CD8-positive, alpha-beta memory T cell (primary cell): ENCODE data around the gene PCDH9. TPM values are rescaled to one million over a fixed set of nuclear protein-coding genes. Genes with fewer than 3 reads are reported as not detected.

Source experiments
- CTCF ChIA-PET: fragments of 350-600 bp; sonication (Branson Sonifier 250); formaldehyde crosslinking; loops from one replicate; lab custom pipeline; 2021; ENCODE audit warnings: antibody characterized with exemption; lab: Charles Lee
- POLR2A ChIA-PET: fragments of 350-600 bp; sonication (Branson Sonifier 250); formaldehyde crosslinking; loops from one replicate; lab custom pipeline; 2021; ENCODE audit warnings: antibody characterized with exemption; lab: Charles Lee
- DNase-seq, 5 donors: peaks; one replicate each; pipeline versions ENCODE4 v3.0.0 to v3.0.0-alpha.2; 2020 to 2022; ENCODE audit warnings: mixed read lengths in 1 of 5
- H3K27ac ChIP-seq: one replicate; pipeline ENCODE4 v1.7.0; 2013; ENCODE audit warnings: low read depth, mild to moderate bottlenecking, low read length, moderate library complexity
- H3K27me3 ChIP-seq: 2 replicates; pipeline ENCODE4 v1.7.0; 2013; ENCODE audit warnings: low read length, mild to moderate bottlenecking; ENCODE audit not compliant: insufficient read depth, poor library complexity, severe bottlenecking
- H3K36me3 ChIP-seq: 2 replicates; pipeline ENCODE4 v1.7.0; 2013; ENCODE audit warnings: mild to moderate bottlenecking, low read length, moderate library complexity; ENCODE audit not compliant: insufficient read depth
- H3K4me1 ChIP-seq: 2 replicates; pipeline ENCODE4 v1.7.0; 2013; ENCODE audit warnings: mild to moderate bottlenecking, low read length, moderate library complexity; ENCODE audit not compliant: insufficient read depth
- H3K4me3 ChIP-seq: 2 replicates; pipeline ENCODE4 v1.7.0; 2013; ENCODE audit warnings: mild to moderate bottlenecking, low read length
- H3K9me3 ChIP-seq: 2 replicates; pipeline ENCODE4 v1.7.0; 2013; ENCODE audit warnings: mild to moderate bottlenecking, low read length
- H3K27ac Mint-ChIP-seq, 8 donors: one replicate each; pipeline ENCODE4 v1.8.0; 2020 to 2021; ENCODE audit warnings: mixed read lengths in 8 of 8, mild to moderate bottlenecking in 6 of 8, inconsistent platforms in 3 of 8, moderate library complexity in 3 of 8
- H3K27me3 Mint-ChIP-seq, 2 donors: one replicate each; pipeline ENCODE4 v1.8.0; 2020 to 2021; ENCODE audit warnings: mixed read lengths in 2 of 2, mild to moderate bottlenecking in 1 of 2, moderate library complexity in 1 of 2
- H3K36me3 Mint-ChIP-seq, 3 donors: one replicate each; pipeline ENCODE4 v1.8.0; 2020 to 2021; ENCODE audit warnings: mixed read lengths in 3 of 3, inconsistent platforms in 1 of 3, mild to moderate bottlenecking in 1 of 3
- H3K4me1 Mint-ChIP-seq, 3 donors: one replicate each; pipeline ENCODE4 v1.8.0; 2020 to 2021; ENCODE audit warnings: mixed read lengths in 3 of 3, inconsistent platforms in 1 of 3, mild to moderate bottlenecking in 1 of 3
- H3K4me3 Mint-ChIP-seq, 7 donors: one replicate each; pipeline ENCODE4 v1.8.0; 2020 to 2021; ENCODE audit warnings: mixed read lengths in 7 of 7, mild to moderate bottlenecking in 6 of 7, moderate library complexity in 4 of 7, inconsistent platforms in 2 of 7
- H3K9me3 Mint-ChIP-seq, 5 donors: one replicate each; pipeline ENCODE4 v1.8.0; 2020 to 2022; ENCODE audit warnings: mixed read lengths in 5 of 5, mild to moderate bottlenecking in 3 of 5, moderate library complexity in 2 of 5, inconsistent platforms in 1 of 5
- polyA plus RNA-seq: library from polyadenylated mRNA; unstranded; fragments of 300-500 nt; fragmentation: Illumina TruSeq; gene quantifications from one replicate; pipeline ENCODE4 v1.2.3, GENCODE V29; 2021
- total RNA-seq, 2 experiments: library from RNA; stranded (reverse); gene quantifications; one replicate each; pipeline ENCODE4 v1.2.3, GENCODE V29; 2021

The PCDH9 gene
- total and polyA plus RNA-seq, 3 experiments from 2014 or later: 0.09 to 0.21 (median 0.16) TPM

- no peak overlapping the region for H3K4me3 ChIP-seq
- H3K27me3 Mint-ChIP-seq: no peaks in the 10 kb centered on the region
- H3K27ac Mint-ChIP-seq: no peak overlapping the region
- no peaks in the 10 kb centered on the region for H3K4me1 ChIP-seq
- no peaks in the 10 kb centered on the region for H3K36me3 ChIP-seq
- no peaks in the 10 kb centered on the region for H3K36me3 Mint-ChIP-seq
- H3K4me3 Mint-ChIP-seq: no peak overlapping the region
- ChIA-PET POLR2A (no interaction called here), CTCF (no interaction called here)
- H3K9me3 ChIP-seq: no peaks in the 10 kb centered on the region
- H3K9me3 Mint-ChIP-seq: peaks cover 4 to 16% (median 6%) of the 10 kb centered on the region in 5 donors
- DNase-seq: no peak
- H3K27ac ChIP-seq: no peak overlapping the region
- no peaks in the 10 kb centered on the region for H3K4me1 Mint-ChIP-seq
- H3K27me3 ChIP-seq: no peaks in the 10 kb centered on the region
Observed at GRCh38 chr13:66644855-66645460, 585.2 kb downstream of the PCDH9 start.

DNA sequence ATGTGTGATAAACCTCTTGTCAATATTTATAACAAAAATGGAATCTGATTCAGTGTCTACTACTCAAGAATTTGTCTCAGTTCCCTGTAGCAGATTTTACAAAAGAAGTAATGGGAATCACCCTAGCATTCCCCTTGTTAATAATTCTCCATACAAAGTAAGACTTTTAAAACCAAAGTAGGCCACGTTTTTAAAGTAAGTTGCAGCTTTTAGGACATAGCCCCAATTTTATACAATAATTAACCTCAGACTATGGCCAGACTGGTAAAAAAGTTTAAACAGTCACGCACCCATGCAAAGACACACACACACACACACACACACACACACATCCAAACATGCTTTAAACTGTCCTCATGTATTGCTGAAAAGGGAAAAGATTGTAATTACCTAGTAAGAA lies 589.9 kb downstream of the PCDH9 start:
- H3K36me3 ChIP-seq: no peaks in the 10 kb centered on the region
- no peak overlapping the region for H3K4me3 ChIP-seq
- POLR2A ChIA-PET: no interaction called here
- H3K27me3 Mint-ChIP-seq: no peaks in the 10 kb centered on the region
- CTCF ChIA-PET: no interaction called here
- no peaks in the 10 kb centered on the region for H3K36me3 Mint-ChIP-seq
- no peaks in the 10 kb centered on the region for H3K9me3 ChIP-seq
- no peaks in the 10 kb centered on the region for H3K4me1 Mint-ChIP-seq
- no peak for DNase-seq
- no peak overlapping the region for H3K27ac ChIP-seq
- no peaks in the 10 kb centered on the region for H3K4me1 ChIP-seq
- H3K9me3 Mint-ChIP-seq: peaks cover 0 to 18% (median 4%) of the 10 kb centered on the region in 5 donors
- H3K27me3 ChIP-seq: no peaks in the 10 kb centered on the region
- H3K27ac Mint-ChIP-seq: no peak overlapping the region
- H3K4me3 Mint-ChIP-seq: no peak overlapping the region

DNA sequence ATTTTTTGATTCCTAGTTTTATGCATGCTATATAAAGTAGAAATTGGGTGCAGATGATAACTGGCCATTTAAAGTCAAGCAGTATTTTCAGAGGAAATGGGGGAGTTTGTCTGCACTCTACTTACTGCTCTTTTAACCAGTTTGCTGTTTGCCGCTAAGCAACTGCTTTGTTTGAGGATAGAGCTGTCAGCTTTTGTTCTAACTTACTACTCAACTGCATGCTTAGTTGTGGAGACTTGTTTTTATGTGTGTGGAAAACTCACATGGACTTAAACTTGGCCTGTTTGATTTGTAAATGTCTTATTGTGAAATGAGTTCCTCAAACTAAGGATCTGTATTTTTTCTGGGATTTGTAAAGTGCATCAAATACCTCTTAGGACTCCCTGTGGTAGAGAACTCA lies 591.1 kb downstream of the PCDH9 start:
- DNase-seq: no peak
- Histone ChIP-seq H3K9me3 (no peaks in the 10 kb centered on the region), H3K4me1 (no peaks in the 10 kb centered on the region), H3K27ac (no peak overlapping the region), H3K27me3 (no peaks in the 10 kb centered on the region), H3K36me3 (no peaks in the 10 kb centered on the region), H3K4me3 (no peak overlapping the region)
- no peaks in the 10 kb centered on the region for H3K36me3 Mint-ChIP-seq
- CTCF ChIA-PET: no interaction called here
- peaks cover 0 to 14% (median 6%) of the 10 kb centered on the region in 5 donors for H3K9me3 Mint-ChIP-seq
- H3K4me1 Mint-ChIP-seq: no peaks in the 10 kb centered on the region
- no peaks in the 10 kb centered on the region for H3K27me3 Mint-ChIP-seq
- no peak overlapping the region for H3K4me3 Mint-ChIP-seq
- POLR2A ChIA-PET: no interaction called here
- H3K27ac Mint-ChIP-seq: no peak overlapping the region

DNA sequence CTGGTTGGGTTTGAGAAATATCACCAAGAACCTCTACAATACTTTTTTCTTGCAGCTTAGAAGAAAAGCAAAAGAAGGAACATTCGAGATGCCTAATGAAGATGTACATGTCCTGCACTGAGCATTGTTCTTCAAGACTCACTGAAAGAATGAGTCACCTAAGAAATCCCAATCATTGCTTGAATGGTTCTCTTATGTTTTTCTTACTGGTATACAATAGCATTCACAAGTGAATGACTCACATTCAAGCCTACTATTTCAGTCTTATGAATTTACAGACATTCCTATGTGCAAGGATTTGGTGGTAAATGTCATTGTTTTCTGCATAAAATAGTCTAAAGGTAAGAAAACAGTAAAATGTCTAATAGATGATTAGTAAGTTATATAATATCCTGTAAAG lies 594.6 kb downstream of the PCDH9 start:
- no peaks in the 10 kb centered on the region for H3K36me3 Mint-ChIP-seq
- H3K4me1 Mint-ChIP-seq: no peaks in the 10 kb centered on the region
- no peak overlapping the region for H3K27ac ChIP-seq
- no peak overlapping the region for H3K27ac Mint-ChIP-seq
- no peak overlapping the region for H3K4me3 Mint-ChIP-seq
- ChIA-PET CTCF (no interaction called here), POLR2A (no interaction called here)
- H3K4me1 ChIP-seq: no peaks in the 10 kb centered on the region
- no peaks in the 10 kb centered on the region for H3K9me3 ChIP-seq
- no peaks in the 10 kb centered on the region for H3K27me3 Mint-ChIP-seq
- peaks cover 0 to 11% (median 7%) of the 10 kb centered on the region in 5 donors for H3K9me3 Mint-ChIP-seq
- no peaks in the 10 kb centered on the region for H3K27me3 ChIP-seq
- DNase-seq: no peak
- no peaks in the 10 kb centered on the region for H3K36me3 ChIP-seq
- H3K4me3 ChIP-seq: no peak overlapping the region

DNA sequence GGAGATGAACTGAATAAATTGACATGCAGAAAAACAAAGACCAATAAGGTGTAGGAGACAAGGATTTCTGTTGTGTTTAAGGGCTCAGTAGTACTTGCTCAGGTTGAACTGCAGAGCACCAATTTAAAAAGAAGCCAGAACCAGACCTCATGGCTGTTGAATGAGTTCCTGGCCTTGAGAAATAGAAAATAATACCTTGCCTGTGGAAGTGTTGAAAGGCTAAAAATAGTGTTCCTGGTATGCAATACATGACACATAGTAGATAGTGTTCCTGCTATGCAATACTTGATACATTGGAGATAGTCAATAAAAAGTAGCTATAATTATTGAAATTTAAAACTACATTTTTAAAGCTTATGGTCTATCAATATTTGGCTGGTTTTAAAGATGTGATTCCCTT lies 595.8 kb downstream of the PCDH9 start:
- H3K9me3 Mint-ChIP-seq: peaks cover 3 to 13% (median 4%) of the 10 kb centered on the region in 5 donors
- H3K4me1 Mint-ChIP-seq: no peaks in the 10 kb centered on the region
- no peak for DNase-seq
- no peaks in the 10 kb centered on the region for H3K9me3 ChIP-seq
- H3K4me1 ChIP-seq: no peaks in the 10 kb centered on the region
- no peak overlapping the region for H3K4me3 Mint-ChIP-seq
- no peak overlapping the region for H3K4me3 ChIP-seq
- no peak overlapping the region for H3K27ac ChIP-seq
- no peaks in the 10 kb centered on the region for H3K36me3 ChIP-seq
- CTCF ChIA-PET: no interaction called here
- no peaks in the 10 kb centered on the region for H3K36me3 Mint-ChIP-seq
- POLR2A ChIA-PET: no interaction called here
- no peak overlapping the region for H3K27ac Mint-ChIP-seq
- no peaks in the 10 kb centered on the region for H3K27me3 ChIP-seq
- H3K27me3 Mint-ChIP-seq: no peaks in the 10 kb centered on the region

- no peaks in the 10 kb centered on the region for H3K4me1 Mint-ChIP-seq
- no peak overlapping the region for H3K4me3 ChIP-seq
- ChIA-PET CTCF (no interaction called here), POLR2A (no interaction called here)
- H3K4me3 Mint-ChIP-seq: no peak overlapping the region
- no peaks in the 10 kb centered on the region for H3K36me3 ChIP-seq
- H3K36me3 Mint-ChIP-seq: no peaks in the 10 kb centered on the region
- no peaks in the 10 kb centered on the region for H3K9me3 ChIP-seq
- H3K9me3 Mint-ChIP-seq: peaks cover 2 to 16% (median 8%) of the 10 kb centered on the region in 5 donors
- no peaks in the 10 kb centered on the region for H3K4me1 ChIP-seq
- H3K27me3 ChIP-seq: no peaks in the 10 kb centered on the region
- H3K27ac Mint-ChIP-seq: no peak overlapping the region
- DNase-seq: no peak
- no peak overlapping the region for H3K27ac ChIP-seq
- no peaks in the 10 kb centered on the region for H3K27me3 Mint-ChIP-seq
Observed at GRCh38 chr13:66627512-66627911, 602.6 kb downstream of the PCDH9 start.

DNA sequence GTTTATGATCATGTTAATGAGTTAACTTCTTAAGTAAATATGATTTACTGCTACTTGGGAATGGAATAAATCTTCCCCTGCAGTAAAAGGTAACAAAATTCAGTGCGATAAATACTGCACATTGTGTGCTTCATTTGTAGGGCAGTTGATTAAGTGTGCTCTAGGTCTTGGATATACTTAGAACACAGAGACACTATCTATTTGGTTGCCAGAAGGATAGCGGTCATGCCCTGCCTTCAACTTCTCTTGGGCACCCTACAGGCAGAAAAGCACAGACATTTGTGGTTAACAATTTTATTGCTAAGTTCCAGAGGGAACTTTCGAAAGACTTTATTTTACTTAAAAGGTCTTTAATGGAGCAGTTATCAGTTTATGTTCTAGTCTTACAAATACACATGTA lies 605.8 kb downstream of the PCDH9 start:
- POLR2A ChIA-PET: no interaction called here
- H3K27me3 ChIP-seq: no peaks in the 10 kb centered on the region
- no peak overlapping the region for H3K4me3 ChIP-seq
- Mint-ChIP-seq H3K4me3 (no peak overlapping the region), H3K27me3 (no peaks in the 10 kb centered on the region), H3K4me1 (no peaks in the 10 kb centered on the region), H3K36me3 (no peaks in the 10 kb centered on the region), H3K9me3 (peaks cover 0 to 15% (median 8%) of the 10 kb centered on the region in 5 donors), H3K27ac (no peak overlapping the region)
- CTCF ChIA-PET: no interaction called here
- H3K4me1 ChIP-seq: no peaks in the 10 kb centered on the region
- no peaks in the 10 kb centered on the region for H3K9me3 ChIP-seq
- no peaks in the 10 kb centered on the region for H3K36me3 ChIP-seq
- no peak for DNase-seq
- H3K27ac ChIP-seq: no peak overlapping the region

DNA sequence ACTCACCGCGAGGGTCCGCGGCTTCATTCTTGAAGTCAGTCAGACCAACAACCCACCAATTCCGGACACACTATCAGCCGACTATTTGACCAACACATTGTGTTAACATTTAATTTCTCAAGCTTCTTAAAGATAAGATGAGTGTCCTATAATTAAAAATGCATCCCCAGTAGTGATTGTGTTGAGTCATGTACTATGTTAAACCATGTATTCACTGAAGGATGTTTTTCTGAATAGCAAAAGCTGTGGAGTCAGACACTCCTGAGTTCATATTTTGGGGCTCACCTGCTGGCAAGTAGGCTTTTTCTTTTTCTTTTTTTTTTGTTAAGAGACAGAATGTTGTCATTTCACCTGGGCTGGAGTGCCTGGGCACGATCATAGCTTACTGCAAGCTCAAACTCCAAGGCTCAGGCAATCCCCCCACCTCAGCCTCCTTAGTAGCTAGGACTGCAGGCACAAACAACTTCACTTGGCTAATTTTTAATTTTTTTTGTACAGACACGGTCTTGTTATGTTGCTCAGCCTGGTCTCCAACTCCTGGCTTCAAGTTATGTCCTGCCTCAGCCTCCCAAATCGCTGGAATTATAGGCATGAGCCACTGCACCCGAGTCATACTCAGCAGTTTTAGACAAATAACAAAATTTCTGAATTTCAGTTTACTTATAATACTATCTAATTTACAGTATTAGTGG lies 606.9 kb downstream of the PCDH9 start:
- H3K4me1 ChIP-seq: no peaks in the 10 kb centered on the region
- DNase-seq: no peak
- ChIA-PET CTCF (no interaction called here), POLR2A (no interaction called here)
- H3K27me3 ChIP-seq: no peaks in the 10 kb centered on the region
- no peak overlapping the region for H3K27ac ChIP-seq
- Mint-ChIP-seq H3K4me1 (no peaks in the 10 kb centered on the region), H3K27me3 (no peaks in the 10 kb centered on the region), H3K4me3 (no peak overlapping the region), H3K9me3 (peaks cover 0 to 15% (median 8%) of the 10 kb centered on the region in 5 donors), H3K27ac (no peak overlapping the region), H3K36me3 (no peaks in the 10 kb centered on the region)
- no peak overlapping the region for H3K4me3 ChIP-seq
- no peaks in the 10 kb centered on the region for H3K9me3 ChIP-seq
- H3K36me3 ChIP-seq: no peaks in the 10 kb centered on the region
